ENCODE results near the gene KCNAB1.

GRCh38 chr3:156577736-156578135 is 457.4 kb downstream of the KCNAB1 start:
- TF ChIP-seq POLR2A (IDR thresholded peaks at IDR 0.05; ENCODE audit: low read length) (no peak), GATA1 (IDR thresholded peaks at IDR 0.05; ENCODE audit: low read depth, low read length) (no peak)

All from erythroblast (primary cell).